ENCODE data around the gene PRKAG2. TPM values are rescaled to one million over a fixed set of nuclear protein-coding genes. Genes with fewer than 3 reads are reported as not detected.

PRKAG2 gene
- total RNA-seq, 1 donor from 2014 or later: 17.9 TPM

DNA sequence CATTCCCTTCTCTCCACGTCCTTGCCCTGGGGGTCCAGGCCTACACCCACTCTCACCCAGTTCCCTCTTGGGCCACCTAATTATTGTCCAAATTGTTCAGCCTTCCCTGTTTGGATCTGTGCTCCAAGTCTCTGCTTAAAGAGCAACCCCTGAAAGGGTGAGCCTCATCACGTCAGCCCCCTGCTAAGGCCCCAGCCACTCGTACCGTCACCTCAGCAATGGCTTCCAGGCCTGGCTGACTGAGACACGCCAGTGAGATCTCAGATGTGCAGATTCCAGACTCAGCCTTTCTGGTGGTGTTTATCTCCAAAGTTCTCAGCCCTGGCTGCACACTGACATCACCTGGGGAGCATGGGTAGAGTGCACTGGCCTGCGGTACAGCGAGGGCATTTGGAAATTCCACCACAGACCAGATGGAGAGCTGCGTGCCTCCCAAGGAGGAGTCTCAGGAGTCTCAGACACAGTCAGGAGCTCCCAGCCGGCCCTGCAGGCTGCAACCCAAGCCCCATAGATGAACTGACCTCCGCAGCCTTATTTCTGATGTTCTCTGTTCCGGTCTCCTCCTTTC is 87.5 kb downstream of the PRKAG2 start:
- Mint-ChIP-seq H3K27ac (no peak overlapping the region), H3K27me3 (peaks cover 17% of the 10 kb centered on the region), H3K9me3 (no peaks in the 10 kb centered on the region), H3K4me3 (no peak overlapping the region), H3K4me1 (ENCODE audit: unreplicated experiment) (peaks cover 8% of the 10 kb centered on the region), H3K36me3 (no peaks in the 10 kb centered on the region)
- TF ChIP-seq, protein P1, sequence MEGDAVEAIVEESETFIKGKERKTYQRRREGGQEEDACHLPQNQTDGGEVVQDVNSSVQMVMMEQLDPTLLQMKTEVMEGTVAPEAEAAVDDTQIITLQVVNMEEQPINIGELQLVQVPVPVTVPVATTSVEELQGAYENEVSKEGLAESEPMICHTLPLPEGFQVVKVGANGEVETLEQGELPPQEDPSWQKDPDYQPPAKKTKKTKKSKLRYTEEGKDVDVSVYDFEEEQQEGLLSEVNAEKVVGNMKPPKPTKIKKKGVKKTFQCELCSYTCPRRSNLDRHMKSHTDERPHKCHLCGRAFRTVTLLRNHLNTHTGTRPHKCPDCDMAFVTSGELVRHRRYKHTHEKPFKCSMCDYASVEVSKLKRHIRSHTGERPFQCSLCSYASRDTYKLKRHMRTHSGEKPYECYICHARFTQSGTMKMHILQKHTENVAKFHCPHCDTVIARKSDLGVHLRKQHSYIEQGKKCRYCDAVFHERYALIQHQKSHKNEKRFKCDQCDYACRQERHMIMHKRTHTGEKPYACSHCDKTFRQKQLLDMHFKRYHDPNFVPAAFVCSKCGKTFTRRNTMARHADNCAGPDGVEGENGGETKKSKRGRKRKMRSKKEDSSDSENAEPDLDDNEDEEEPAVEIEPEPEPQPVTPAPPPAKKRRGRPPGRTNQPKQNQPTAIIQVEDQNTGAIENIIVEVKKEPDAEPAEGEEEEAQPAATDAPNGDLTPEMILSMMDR (conservative IDR thresholded peaks at IDR 0.05): no peak
- DNase-seq (ENCODE audit: extremely low spot score, unreplicated experiment): no peak

GRCh38 chr7:151787348-151787747 is 89.6 kb downstream of the PRKAG2 start:
- Mint-ChIP-seq H3K4me3 (no peak overlapping the region), H3K27me3 (peaks cover 19% of the 10 kb centered on the region), H3K4me1 (ENCODE audit: unreplicated experiment) (peaks cover 4% of the 10 kb centered on the region), H3K9me3 (no peaks in the 10 kb centered on the region), H3K27ac (no peak overlapping the region), H3K36me3 (no peaks in the 10 kb centered on the region)
- DNase-seq (ENCODE audit: extremely low spot score, unreplicated experiment): no peak
- TF ChIP-seq, protein P1 (conservative IDR thresholded peaks at IDR 0.05): no peak

- Mint-ChIP-seq H3K4me3 (no peak overlapping the region), H3K27ac (no peak overlapping the region), H3K4me1 (ENCODE audit: unreplicated experiment) (peaks cover 4% of the 10 kb centered on the region), H3K36me3 (no peaks in the 10 kb centered on the region), H3K9me3 (no peaks in the 10 kb centered on the region), H3K27me3 (peaks cover 19% of the 10 kb centered on the region)
- TF ChIP-seq, protein P1 (conservative IDR thresholded peaks at IDR 0.05): no peak
- no peak for DNase-seq (ENCODE audit: extremely low spot score, unreplicated experiment)
Observed at GRCh38 chr7:151786936-151787335, 90.0 kb downstream of the PRKAG2 start.

DNA sequence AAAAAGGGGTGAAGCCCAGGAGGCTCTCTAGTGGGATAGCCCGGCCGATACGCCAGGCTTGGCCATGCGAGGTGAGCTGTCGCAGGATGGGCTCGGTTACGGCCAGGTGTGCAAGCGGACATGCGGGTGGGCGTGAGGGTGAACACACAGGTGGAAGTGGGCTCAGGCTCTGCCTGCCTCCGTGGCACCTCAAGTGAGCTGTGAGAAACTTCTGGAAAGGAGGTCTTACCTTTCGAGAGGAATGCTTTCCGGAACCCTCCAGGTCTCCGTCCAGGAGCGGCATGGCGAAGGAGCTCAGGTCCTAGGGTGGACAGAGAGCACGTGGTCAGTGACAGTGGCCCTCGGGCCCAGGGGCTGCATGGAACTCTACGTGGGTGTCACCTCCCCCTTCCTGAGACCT is 90.7 kb downstream of the PRKAG2 start:
- Mint-ChIP-seq H3K9me3 (no peaks in the 10 kb centered on the region), H3K27ac (no peak overlapping the region), H3K27me3 (peaks cover 13% of the 10 kb centered on the region), H3K4me3 (no peak overlapping the region), H3K36me3 (no peaks in the 10 kb centered on the region), H3K4me1 (ENCODE audit: unreplicated experiment) (peaks cover 4% of the 10 kb centered on the region)
- no peak for DNase-seq (ENCODE audit: extremely low spot score, unreplicated experiment)
- TF ChIP-seq, protein P1 (conservative IDR thresholded peaks at IDR 0.05): no peak

- H3K27me3 Mint-ChIP-seq: peaks cover 15% of the 10 kb centered on the region
Observed at GRCh38 chr7:151785681-151785965, 91.3 kb downstream of the PRKAG2 start.

More at GRCh38 chr7:151785681-151785965, 91.3 kb downstream of the PRKAG2 start:
- Mint-ChIP-seq H3K36me3 (no peaks in the 10 kb centered on the region), H3K4me3 (no peak overlapping the region), H3K27ac (no peak overlapping the region), H3K9me3 (no peaks in the 10 kb centered on the region), H3K4me1 (ENCODE audit: unreplicated experiment) (peaks cover 4% of the 10 kb centered on the region)
- TF ChIP-seq, protein P1 (conservative IDR thresholded peaks at IDR 0.05): no peak
- DNase-seq (ENCODE audit: extremely low spot score, unreplicated experiment): no peak

Data from type B pancreatic cell (in vitro differentiated cells).